Hematopoietic multipotent progenitor cell (in vitro differentiated cells): Measurements from ENCODE around the gene PSTK. TPM values are rescaled to one million over a fixed set of nuclear protein-coding genes. Genes with fewer than 3 reads are reported as not detected.

Source experiments
- DNase-seq, 3 donors: peaks; one replicate each; pipeline ENCODE4 v3.0.0-alpha.2; 2011 to 2015; ENCODE audit warnings: low read depth in 2 of 3, low spot score in 2 of 3
- total RNA-seq: library from RNA; depleted of rRNA; stranded (reverse); fragments of >200 nt; gene quantifications from one replicate; pipeline ENCODE4 v1.2.3, GENCODE V29; 2012

Gene PSTK, protein sequence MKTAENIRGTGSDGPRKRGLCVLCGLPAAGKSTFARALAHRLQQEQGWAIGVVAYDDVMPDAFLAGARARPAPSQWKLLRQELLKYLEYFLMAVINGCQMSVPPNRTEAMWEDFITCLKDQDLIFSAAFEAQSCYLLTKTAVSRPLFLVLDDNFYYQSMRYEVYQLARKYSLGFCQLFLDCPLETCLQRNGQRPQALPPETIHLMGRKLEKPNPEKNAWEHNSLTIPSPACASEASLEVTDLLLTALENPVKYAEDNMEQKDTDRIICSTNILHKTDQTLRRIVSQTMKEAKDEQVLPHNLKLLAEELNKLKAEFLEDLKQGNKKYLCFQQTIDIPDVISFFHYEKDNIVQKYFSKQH
- 5.1 TPM for total RNA-seq

DNA sequence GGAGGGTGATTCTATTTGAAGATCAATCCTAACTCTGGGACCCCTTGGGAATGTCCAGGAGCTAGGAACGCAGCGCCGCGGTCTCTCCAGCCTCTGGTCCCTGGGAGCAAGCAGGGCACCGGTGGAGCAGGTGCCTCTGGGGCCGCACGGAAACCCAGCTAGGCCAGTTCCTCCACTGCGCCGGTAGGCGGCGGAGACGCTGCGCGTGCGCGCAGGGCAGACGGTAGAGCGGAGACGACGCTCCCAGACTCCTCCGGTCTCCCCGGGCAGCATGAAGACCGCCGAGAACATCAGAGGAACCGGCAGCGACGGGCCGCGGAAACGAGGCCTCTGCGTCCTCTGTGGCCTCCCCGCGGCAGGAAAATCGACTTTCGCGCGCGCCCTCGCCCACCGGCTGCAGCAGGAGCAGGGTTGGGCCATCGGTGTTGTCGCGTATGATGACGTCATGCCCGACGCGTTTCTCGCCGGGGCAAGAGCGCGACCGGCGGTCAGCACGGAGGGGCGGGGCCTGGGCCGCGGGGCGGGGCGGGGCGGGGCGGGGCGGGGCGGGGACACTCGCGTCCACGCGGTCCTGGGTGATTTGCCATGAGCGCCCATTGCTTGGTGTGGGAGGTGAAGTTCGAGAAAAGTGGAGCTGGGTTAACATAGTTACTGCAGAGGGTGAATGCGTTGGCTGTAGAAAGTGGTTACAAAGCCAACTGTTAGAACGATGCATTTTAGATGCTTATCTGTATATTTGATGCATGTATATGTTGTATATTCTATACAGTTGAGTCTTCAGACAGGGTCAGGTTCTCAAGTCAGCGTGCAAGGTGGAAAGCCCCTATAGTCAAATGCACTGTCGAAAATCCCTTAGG is at the start of gene PSTK:
PSTK (plus strand) TSS at position 193 of the 857 bp plus-strand sequence; CDS start at position 272, 79 bp downstream.
- DNase-seq: peak; percentile 90 to 96 (median 95)

DNA sequence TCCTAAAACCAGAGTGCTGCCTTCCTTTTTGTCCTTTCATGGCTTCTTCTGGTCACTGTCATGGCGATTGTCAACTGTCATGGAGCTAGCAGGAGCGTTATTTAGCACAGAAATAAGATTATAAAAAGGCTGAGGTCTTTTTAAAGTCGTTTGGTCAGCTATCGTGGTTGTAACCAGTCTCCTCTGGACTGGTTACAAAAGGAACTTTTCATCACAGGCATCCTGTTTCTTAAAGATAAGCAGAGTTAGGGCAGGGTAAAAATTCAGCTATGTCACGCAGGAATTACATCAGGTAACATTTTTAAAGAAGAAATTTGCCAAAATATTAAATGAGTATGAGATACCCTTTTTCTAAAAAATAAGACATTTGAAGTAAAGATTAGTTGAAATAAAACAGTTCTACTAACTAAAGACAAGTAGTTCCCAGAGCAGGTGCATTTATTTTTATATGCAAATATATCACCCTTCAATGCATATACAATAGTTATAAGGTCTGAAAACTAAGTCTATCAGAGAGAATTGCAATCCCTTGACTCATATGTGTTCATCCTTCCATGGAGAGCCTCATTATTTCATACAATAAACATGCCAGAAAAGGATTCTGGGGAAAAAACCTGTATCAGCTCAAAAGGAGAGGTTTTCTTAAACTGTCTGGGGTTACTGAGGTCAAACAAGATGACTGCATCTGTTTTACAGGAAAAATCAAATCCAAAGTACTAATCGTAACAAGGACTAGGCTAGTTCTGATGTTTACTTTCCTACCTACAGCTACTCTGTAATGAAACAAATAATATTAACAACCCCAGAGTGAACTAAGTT is 48.9 kb upstream of the PSTK start:
- DNase-seq: peak in 1 of 3 donors; percentile 41

DNA sequence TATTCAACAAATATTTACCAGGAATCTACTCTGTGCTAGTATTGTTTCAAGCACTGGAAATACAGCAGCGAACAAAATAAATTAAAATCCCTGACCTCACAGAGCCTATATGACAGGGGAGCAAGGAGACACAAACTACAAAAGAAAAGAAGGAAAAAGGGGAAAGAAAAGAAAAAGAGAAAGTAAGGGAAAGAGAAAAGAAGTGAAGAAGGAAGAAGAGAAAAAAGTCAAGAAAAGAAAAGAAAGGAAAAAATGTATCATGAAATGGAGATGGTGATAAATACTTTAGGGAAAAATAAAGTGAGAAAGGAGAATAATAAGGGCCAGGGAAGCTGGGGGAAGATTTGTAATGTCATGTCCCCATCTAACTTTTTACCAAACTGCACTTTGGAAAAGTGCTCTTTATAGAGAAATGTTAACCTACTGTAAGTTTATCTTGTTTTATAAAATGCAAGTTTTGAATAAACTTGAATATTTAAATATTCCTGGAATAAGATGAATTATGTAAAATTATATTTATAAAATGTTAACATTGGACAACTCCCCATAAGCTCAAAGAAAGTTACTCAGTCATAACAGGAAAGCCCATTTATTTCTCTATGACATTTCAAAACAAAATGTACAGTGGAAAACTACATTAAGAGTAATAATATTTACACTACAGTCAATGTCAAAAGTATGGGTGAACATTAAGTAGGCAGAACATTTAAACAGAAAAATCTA is 40.9 kb upstream of the PSTK start:
- DNase-seq: no peak

DNA sequence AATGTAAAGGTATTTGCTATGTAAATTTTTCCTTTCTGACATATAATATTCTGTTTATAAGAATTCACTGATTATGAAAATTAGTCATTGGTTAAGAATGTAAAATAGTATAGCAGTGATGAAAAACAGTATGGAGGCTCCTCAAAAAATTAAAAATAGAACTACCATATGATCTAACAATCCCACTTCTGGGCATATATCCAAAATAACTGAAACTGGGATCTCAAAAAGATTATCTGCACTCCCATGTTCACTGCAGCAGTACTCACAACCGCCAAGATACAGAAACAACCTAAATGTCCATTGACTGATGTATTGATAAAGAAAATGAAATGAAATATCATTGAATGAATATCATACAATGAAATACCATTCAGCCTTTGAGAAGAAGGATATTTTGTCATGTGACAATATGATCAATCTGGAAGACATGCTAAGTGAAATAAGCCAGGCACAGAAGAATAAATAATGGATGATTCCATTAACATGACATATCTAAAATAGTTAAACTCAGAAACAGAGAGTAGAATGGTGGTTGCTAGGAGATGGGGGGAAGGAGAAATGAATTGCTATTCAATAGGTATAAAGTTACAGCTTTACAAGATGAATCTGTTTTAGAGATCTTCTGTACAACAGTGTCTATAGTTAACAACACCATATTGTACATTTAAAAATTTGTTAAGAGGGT is 40.2 kb upstream of the PSTK start:
- DNase-seq: no peak

DNA sequence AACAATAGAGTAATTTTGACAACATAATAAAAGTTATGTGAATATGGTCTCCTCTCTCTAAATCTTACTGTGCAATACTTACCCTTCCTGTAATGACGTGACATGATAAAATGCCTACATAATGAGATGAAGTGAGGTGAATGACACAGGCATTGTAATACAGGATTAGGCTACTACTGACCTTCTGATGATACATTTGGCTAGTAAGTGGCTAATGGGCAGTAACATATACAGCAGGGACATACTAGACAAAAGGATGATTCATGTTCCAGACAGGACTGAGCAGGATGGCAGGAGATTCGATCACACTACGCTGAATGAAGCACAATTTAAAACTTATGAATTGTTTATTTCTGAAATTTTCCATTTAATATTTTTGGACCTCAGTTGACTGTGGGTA is 30.9 kb upstream of the PSTK start:
- no peak for DNase-seq

DNA sequence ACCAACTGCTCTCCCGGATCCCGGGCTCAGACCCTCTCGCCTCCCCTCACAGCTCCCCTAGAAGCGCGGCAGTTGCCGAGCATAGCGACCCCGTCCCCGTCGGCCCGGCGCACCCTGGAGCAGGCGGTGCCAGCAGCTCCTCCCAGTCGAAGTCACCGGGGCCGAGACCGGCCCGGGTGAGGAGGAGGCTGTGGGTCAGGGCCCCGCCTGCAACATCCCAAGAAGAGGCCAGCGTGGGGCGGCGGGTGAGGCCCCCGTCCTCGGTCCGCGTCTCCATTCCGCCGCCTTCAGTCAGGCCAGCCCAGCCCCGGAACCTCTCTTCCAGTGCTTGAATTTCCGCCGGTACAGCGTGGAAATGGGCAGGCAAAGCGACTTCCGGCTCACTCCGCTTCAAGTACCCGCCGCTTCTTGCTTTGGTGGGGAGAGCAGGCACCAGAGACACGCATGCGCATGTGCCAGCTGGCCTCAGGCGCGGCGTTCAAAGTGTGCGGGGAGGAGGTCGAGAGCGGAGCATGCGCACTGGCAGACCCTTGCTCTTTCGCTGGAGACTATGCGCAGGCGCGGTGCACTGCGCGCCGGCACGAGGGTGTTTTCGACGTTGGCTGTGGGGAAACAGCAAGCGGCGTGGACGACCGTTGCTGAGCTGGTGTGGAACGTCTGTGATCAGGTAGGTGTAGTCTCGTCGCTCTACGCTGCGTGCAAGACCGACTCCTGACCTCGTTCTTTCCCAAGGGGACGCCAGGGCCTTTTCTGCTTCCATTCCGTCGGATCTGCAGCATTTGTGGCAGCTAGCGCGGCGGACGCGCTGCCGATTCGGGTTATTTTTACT is 26.1 kb upstream of the PSTK start, which contains the start of gene C10orf88:
C10orf88 (minus strand) TSS at position 326 of the 829 bp plus-strand sequence; CDS start at position 277, 49 bp downstream.
- peak; percentile 93 to 98 (median 98) for DNase-seq

DNA sequence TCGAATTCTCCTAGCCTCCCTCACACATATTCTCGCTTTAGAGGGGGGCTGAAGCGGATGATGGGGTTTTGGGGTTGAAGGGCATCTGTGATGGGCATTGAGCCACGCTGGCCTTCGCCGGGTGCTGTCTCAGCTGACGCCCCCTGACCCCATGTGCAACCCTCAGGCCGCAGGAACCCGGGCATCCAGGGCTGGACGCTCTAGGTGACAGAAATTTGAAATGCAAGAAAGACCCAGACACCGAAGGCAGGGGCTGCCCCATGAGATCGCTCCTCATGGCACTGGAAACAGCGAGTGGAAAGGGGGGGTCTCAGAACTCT is 25.5 kb upstream of the PSTK start:
- DNase-seq: no peak

DNA sequence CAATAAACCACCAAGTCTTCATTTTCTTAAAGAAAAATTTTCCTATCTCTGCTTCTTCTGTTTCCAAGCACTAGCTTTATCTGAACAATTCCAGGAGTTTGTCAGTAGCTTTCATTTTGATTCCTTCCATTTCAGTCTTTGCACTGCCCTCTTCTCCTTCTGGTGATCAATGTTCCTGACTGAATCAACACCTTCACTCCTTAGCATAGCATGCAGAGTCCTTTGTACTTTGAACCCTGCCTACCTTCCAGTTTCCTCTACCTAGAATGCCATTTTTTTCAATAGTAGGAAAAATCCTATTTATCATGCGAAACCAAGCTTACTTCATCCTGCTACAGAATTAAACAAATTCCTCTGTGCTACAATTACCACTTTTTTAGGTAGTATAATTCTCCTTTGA is 24.3 kb upstream of the PSTK start:
- no peak for DNase-seq

DNA sequence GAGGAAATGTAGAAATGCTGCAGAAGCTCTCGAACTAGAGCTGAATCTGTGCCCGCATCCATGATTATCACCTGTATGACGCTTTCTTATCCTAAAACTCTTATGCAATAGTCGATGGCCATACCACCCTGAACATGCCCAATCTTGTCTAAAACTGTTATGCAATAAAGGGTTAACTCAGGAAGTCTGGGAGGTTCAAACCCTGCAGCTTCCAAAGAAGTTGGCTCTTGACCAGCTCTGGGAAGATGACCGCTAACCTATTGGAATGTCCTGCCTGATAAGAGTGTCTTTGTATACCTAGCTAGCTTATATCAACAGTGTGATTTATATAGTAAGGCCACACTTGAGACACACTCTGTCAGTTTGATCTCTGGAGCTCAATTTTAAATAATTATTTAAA is 22.7 kb upstream of the PSTK start:
- no peak for DNase-seq

DNA sequence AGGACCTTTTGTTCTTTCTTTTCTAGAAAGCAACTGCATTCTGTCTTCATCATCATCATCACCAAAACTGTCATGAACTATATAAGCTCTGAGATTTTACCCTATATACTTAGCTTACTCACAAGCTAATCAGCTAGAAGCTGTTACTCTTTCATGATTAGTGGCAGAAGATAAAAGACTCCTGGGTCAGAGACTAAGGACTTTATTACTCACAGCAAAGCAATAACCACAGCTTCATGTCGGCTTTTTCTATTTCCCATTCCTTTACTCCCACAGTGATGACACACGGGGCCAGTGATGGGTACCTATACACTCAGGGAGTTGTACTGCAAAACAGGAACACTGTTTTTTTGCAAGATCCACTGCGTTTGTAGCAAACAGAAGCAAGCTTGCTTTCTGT is 17.8 kb upstream of the PSTK start:
- DNase-seq: no peak

DNA sequence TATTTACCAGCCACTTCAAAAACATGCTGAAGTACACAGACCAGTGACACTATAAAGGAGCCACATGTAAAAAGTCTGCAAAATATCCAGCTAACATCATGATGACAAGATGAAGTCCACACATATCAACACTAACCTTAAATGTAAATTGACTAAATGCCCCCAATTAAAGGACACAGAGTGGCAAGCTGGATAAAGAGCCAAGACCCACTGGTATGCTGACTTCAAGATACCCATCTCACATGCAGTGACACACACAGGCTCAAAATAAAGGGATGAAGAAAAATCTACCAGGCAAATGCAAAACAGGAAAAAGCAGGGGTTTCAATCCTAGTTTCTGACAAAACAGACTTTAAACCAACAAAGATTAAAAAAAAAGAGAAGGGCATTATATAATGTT is 13.3 kb upstream of the PSTK start:
- no peak for DNase-seq

DNA sequence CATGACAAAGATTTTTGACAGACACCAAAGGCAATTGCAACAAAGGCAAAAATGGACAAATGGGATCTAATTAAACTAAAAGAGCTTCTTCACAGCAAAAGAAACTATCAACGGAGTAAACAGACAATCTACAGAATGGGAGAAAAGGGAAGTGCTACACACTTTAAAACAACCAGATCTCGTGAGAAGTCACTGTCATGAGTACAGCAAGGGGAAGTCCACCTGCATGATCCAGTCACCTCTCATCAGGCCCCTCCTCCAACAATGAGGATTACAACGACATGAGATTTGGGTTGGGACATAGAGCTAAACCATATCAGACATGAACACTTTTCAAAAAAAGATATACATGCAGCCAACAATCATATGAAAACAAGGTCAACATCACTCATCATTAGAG is 11.5 kb upstream of the PSTK start:
- no peak for DNase-seq

DNA sequence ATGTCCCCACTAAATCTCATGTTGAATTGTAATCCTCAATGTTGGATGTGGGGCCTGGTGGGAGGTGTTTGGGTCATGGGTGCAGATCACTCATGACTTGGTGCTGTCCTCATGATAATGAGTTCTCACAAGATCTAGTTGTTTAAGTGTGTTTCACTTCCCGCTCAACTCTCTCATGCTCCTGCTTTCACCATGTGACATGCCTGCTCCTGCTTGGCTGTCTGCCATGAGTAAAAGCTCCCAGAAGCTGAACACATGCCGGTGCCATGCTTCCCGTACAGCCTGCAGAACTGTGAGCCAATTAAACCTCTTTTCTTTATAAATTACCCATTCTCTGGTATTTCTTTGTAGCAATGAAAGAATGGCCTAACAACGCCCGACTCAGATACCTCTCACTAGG is 6.2 kb upstream of the PSTK start:
- DNase-seq: no peak

DNA sequence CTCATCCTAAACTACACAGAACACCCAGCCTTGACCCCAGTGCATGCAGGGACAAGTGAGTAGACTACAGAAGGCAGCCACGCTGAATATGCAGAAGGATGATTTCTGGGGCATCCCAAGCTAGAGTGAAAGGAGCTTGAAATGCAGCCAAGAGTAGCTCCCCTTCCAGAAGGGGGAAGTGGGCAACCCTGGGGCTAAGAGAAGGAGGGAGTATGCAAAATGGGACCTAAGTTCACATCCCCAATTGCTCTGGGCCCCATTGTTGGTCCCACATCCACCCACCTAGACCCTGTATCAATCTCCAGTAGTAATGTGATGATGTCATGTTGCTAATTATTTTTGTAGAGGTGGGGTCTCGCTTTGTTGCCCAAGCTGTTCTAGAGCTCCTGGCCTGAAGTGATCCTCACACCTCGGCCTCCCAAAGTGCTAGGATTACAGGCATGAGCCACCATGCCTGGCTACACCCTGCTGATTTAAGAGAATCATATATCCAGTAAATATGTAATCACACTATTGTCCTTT is 5.6 kb upstream of the PSTK start:
- DNase-seq: no peak

DNA sequence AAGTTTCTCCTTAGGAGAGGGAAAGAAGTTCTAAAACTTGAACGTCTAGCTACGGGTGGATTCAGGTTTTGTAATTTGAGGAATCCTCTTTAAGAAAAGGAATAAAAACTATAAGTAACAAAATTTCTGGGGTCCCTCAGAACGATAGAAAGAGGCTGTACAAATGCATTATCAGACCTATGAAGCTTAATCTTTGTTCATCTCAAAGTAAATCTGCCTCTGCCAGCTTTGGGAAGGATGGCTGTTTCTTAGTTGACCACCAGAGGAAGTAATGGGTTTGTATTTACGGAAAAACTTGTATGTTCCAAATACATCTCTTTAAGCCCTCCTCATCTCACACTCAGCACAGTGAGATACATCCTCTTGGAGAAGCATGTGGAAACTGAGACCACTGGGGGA is 864 bp downstream of the PSTK start:
- DNase-seq: peak in 2 of 3 donors; percentile 33 to 56

DNA sequence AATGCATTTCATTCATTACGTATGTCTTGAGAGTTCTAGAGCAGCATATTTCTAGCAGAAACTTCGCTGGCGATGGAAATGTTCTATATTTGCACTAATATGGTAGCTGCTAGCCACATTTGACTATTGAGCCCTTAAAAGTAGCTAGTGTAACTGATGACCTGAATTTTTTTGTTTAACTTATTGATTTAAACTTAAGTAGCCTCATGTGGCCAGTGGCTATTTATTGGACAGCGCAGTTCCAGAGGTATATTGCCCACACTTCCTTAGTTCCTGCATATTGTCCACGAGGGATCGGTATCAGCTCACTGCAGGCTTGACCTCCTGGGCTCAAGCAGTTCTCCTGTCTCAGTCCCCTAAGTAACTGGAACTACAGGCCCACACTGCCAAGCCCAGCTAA is 3.7 kb downstream of the PSTK start:
- no peak for DNase-seq

DNA sequence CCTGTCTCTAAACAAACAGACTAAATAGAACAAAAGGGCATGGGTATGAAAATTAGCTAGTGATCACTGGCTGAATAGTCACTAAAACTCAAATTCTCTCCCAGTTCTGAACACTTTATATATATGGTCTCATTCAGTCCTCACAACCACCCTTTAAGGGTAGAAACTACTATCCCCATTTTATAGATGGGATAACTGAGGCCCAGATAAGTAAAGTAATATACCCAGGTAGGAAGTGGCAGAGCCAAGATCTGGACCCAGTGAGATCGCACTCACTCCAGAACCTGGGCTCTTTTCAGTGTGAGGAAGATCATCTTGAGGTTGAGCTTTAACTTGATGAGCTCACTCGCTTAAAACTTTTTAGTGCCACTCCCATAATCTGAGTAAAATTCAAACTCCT is 4.5 kb downstream of the PSTK start:
- no peak for DNase-seq

DNA sequence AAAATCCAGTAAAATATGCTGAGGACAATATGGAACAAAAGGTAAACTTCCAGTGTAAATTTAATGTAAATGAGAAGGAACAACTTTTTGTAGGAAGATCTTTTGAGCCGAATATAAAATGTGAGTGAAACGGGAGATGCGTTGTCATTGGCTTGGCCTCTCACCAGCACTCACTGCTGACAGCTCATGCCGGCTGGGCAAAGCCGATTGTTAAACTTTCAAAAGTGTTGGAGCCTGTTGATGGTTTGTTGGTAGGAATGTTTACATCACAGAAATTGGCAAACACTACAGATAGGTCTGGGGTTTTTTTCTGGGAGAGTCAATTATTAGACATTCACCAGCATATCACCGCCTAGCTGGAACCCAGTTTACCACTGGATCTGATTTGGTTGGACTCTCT is 6.1 kb downstream of the PSTK start:
- no peak for DNase-seq

DNA sequence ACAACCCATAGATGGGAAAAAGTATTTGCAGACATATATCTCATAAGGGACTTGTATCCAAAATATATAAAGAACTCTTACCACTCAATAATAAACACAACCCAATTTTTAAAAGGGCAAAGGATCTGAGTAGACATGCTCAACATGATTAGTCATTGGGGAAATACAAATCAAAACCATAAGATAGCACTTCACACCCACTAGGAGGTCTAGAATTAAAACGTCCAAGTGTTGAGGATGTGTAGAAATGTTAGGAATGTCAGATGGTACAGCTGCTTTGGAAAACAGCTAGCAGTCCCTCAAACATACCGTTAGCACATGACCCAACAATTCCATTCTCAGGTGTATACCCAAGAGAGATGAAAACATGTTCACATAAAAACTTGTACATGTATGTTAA is 8.3 kb downstream of the PSTK start:
- no peak for DNase-seq
